ENCODE data around the gene MICAL2. TPM values are rescaled to one million over a fixed set of nuclear protein-coding genes. Genes with fewer than 3 reads are reported as not detected.
A peak's percentile ranks its signal among the peaks of the same experiment; 100 is the strongest.

MICAL2 gene
- total RNA-seq, 3 donors from 2014 or later: 263 to 384 (median 312) TPM

- DNase-seq: no peak
- Histone ChIP-seq H3K36me3 (ENCODE audit: low read depth) (no peaks in the 10 kb centered on the region), H3K9me3 (no peaks in the 10 kb centered on the region), H3K4me3 (no peak overlapping the region), H3K4me1 (ENCODE audit: low read depth) (peaks cover 30% of the 10 kb centered on the region)
- no peak for TF ChIP-seq CTCF (IDR thresholded peaks at IDR 0.05)
- intact Hi-C loops (cut with DNase I, micrococcal nuclease): no loop called here
- no peak for ATAC-seq
Measured at GRCh38 chr11:12123273-12123672, 12.9 kb downstream of the MICAL2 start.

- ATAC-seq (no peak), DNase-seq (no peak)
- intact Hi-C loops (cut with DNase I, micrococcal nuclease): no loop called here
- Histone ChIP-seq H3K4me1 (ENCODE audit: low read depth) (peaks cover 28% of the 10 kb centered on the region), H3K4me3 (no peak overlapping the region), H3K36me3 (ENCODE audit: low read depth) (no peaks in the 10 kb centered on the region), H3K9me3 (no peaks in the 10 kb centered on the region)
- no peak for TF ChIP-seq CTCF (IDR thresholded peaks at IDR 0.05)
Measured at GRCh38 chr11:12123799-12124198, 13.4 kb downstream of the MICAL2 start.

GRCh38 chr11:12124306-12124705 lies 13.9 kb downstream of the MICAL2 start:
- no peak overlapping the region for H3K4me3 ChIP-seq
- no peaks in the 10 kb centered on the region for H3K36me3 ChIP-seq (ENCODE audit: low read depth)
- ATAC-seq: no peak
- H3K4me1 ChIP-seq (ENCODE audit: low read depth): peaks cover 24% of the 10 kb centered on the region
- no peak for TF ChIP-seq CTCF (IDR thresholded peaks at IDR 0.05)
- intact Hi-C loops (cut with DNase I, micrococcal nuclease): no loop called here
- no peak for DNase-seq
- H3K9me3 ChIP-seq: no peaks in the 10 kb centered on the region

GRCh38 chr11:12125609-12126149 lies 15.3 kb downstream of the MICAL2 start:
- H3K36me3 ChIP-seq (ENCODE audit: low read depth): no peaks in the 10 kb centered on the region
- peaks cover 28% of the 10 kb centered on the region for H3K4me1 ChIP-seq (ENCODE audit: low read depth)
- no peak overlapping the region for H3K4me3 ChIP-seq
- DNase-seq: no peak
- no peak for TF ChIP-seq CTCF (IDR thresholded peaks at IDR 0.05)
- no peaks in the 10 kb centered on the region for H3K9me3 ChIP-seq
- intact Hi-C loops (cut with DNase I, micrococcal nuclease): no loop called here
- ATAC-seq: peak; percentile 47

- DNase-seq (no peak), ATAC-seq (peak; percentile 52)
- intact Hi-C loops (cut with DNase I, micrococcal nuclease): no loop called here
- Histone ChIP-seq H3K4me3 (no peak overlapping the region), H3K9me3 (no peaks in the 10 kb centered on the region), H3K36me3 (ENCODE audit: low read depth) (no peaks in the 10 kb centered on the region), H3K4me1 (ENCODE audit: low read depth) (peaks cover 32% of the 10 kb centered on the region)
- TF ChIP-seq CTCF (IDR thresholded peaks at IDR 0.05): no peak
Measured at GRCh38 chr11:12126344-12127019, 16.1 kb downstream of the MICAL2 start.
